ENCODE measurements around the gene RIT2.

The RIT2 gene

DNA sequence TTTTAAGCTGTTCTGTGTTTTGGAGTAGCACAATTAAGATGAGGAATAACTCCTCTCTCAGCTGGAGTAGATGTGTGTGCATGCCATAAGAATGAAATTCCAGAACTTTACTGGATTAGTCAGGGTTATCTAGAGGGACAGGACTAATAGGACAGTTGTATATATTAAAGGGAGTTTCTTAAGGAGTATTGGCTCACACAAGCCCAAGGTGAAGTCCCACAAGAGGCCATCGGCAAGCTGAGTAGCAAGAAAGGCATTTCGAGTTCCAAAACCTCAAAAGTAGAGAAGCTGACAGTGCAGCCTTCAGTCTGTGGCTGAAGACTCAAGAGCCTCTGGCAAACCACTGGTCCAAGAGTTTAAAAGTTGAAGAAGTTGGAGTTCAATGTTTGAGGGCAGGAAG, 113.7 kb downstream of the RIT2 start:
- H3K4me3 ChIP-seq (ENCODE audit: low read length), result no peak overlapping the region
- H3K27ac ChIP-seq (ENCODE audit: low read length), result no peak overlapping the region
- H2AFZ ChIP-seq (ENCODE audit: low read length), result no peak overlapping the region
- H3K36me3 ChIP-seq (replicated peaks; ENCODE audit: insufficient read depth, low read length), result no peaks in the 10 kb centered on the region
- no peak for DNase-seq
- no peak overlapping the region for H3K9ac ChIP-seq (ENCODE audit: low read length)
- no peaks in the 10 kb centered on the region for H3K79me2 ChIP-seq (ENCODE audit: low read length)
- no peaks in the 10 kb centered on the region for H4K20me1 ChIP-seq (ENCODE audit: insufficient read depth, low read length)
- no peaks in the 10 kb centered on the region for H3K4me1 ChIP-seq (ENCODE audit: low read length)
- no peaks in the 10 kb centered on the region for H3K9me3 ChIP-seq (replicated peaks; ENCODE audit: insufficient read depth, low read length)
- no peaks in the 10 kb centered on the region for H3K9me2 ChIP-seq (replicated peaks; ENCODE audit: insufficient read depth, low read length)
- no peaks in the 10 kb centered on the region for H3K27me3 ChIP-seq (replicated peaks; ENCODE audit: insufficient read depth, low read length)
- H3F3A ChIP-seq (ENCODE audit: insufficient read depth, low read length), result no peaks in the 10 kb centered on the region
- no peak overlapping the region for H3K4me2 ChIP-seq (ENCODE audit: low read depth, low read length)
- TF ChIP-seq, protein P1, sequence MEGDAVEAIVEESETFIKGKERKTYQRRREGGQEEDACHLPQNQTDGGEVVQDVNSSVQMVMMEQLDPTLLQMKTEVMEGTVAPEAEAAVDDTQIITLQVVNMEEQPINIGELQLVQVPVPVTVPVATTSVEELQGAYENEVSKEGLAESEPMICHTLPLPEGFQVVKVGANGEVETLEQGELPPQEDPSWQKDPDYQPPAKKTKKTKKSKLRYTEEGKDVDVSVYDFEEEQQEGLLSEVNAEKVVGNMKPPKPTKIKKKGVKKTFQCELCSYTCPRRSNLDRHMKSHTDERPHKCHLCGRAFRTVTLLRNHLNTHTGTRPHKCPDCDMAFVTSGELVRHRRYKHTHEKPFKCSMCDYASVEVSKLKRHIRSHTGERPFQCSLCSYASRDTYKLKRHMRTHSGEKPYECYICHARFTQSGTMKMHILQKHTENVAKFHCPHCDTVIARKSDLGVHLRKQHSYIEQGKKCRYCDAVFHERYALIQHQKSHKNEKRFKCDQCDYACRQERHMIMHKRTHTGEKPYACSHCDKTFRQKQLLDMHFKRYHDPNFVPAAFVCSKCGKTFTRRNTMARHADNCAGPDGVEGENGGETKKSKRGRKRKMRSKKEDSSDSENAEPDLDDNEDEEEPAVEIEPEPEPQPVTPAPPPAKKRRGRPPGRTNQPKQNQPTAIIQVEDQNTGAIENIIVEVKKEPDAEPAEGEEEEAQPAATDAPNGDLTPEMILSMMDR (IDR thresholded peaks at IDR 0.05; ENCODE audit: low read length), result no peak
- TF ChIP-seq EZH2 (optimal IDR thresholded peaks at IDR 0.05; ENCODE audit: low read depth, low read length) (no peak), EZH2phosphoT487 (IDR thresholded peaks at IDR 0.05; ENCODE audit: low read length) (no peak)

DNA sequence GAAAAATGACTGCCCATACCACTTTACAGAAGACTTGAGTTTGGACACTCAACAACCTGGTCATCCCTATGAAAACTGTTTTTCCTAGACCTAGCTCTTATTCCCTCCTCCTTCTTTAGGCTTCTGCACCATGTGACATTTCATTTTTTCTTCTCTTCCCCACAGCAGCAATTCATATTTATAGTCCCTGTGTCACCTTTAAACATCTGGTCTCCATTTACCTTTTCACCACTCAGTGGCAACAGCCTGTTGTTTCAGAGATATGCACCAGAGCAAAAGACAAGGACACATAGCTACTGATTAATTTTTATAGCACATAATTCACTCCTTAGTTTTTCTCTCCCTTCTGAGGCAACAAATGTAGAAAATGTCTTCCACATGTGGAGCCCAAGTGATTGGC, 118.7 kb downstream of the RIT2 start:
- no peaks in the 10 kb centered on the region for H3K27me3 ChIP-seq (replicated peaks; ENCODE audit: insufficient read depth, low read length)
- DNase-seq, result no peak
- H3K9me2 ChIP-seq (replicated peaks; ENCODE audit: insufficient read depth, low read length), result no peaks in the 10 kb centered on the region
- H3K4me3 ChIP-seq (ENCODE audit: low read length), result no peak overlapping the region
- no peak overlapping the region for H3K9ac ChIP-seq (ENCODE audit: low read length)
- H3K9me3 ChIP-seq (replicated peaks; ENCODE audit: insufficient read depth, low read length), result no peaks in the 10 kb centered on the region
- H3K4me1 ChIP-seq (ENCODE audit: low read length), result no peaks in the 10 kb centered on the region
- H2AFZ ChIP-seq (ENCODE audit: low read length), result no peak overlapping the region
- no peaks in the 10 kb centered on the region for H3F3A ChIP-seq (ENCODE audit: insufficient read depth, low read length)
- H3K27ac ChIP-seq (ENCODE audit: low read length), result no peak overlapping the region
- TF ChIP-seq EZH2phosphoT487 (IDR thresholded peaks at IDR 0.05; ENCODE audit: low read length) (no peak), EZH2 (optimal IDR thresholded peaks at IDR 0.05; ENCODE audit: low read depth, low read length) (no peak)
- TF ChIP-seq, protein P1 (IDR thresholded peaks at IDR 0.05; ENCODE audit: low read length), result no peak
- H4K20me1 ChIP-seq (ENCODE audit: insufficient read depth, low read length), result no peaks in the 10 kb centered on the region
- no peaks in the 10 kb centered on the region for H3K79me2 ChIP-seq (ENCODE audit: low read length)
- H3K36me3 ChIP-seq (replicated peaks; ENCODE audit: insufficient read depth, low read length), result no peaks in the 10 kb centered on the region
- no peak overlapping the region for H3K4me2 ChIP-seq (ENCODE audit: low read depth, low read length)

DNA sequence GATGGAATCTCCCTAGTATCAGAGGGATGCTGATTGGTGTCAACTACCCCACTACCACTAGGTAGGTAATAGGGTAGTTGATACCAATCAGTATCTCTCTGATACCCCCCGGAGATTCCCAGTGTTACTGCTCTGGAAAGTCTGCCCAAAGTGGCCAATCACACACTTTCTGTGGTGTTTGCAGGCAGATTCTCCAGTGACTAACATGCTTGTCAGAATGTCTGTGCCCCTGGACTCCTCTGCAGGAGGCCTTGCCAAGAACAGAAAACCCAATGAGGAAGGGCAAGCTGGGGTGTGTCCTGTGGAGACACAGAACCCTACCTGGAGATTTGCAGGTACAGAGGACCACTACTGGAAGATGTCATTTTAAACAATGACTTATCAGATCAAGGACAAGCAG, 135.1 kb downstream of the RIT2 start:
- H3K27me3 ChIP-seq (replicated peaks; ENCODE audit: insufficient read depth, low read length), result no peaks in the 10 kb centered on the region
- H3F3A ChIP-seq (ENCODE audit: insufficient read depth, low read length), result no peaks in the 10 kb centered on the region
- H3K4me2 ChIP-seq (ENCODE audit: low read depth, low read length), result no peak overlapping the region
- H4K20me1 ChIP-seq (ENCODE audit: insufficient read depth, low read length), result no peaks in the 10 kb centered on the region
- H3K9me2 ChIP-seq (replicated peaks; ENCODE audit: insufficient read depth, low read length), result no peaks in the 10 kb centered on the region
- no peaks in the 10 kb centered on the region for H3K79me2 ChIP-seq (ENCODE audit: low read length)
- H3K9ac ChIP-seq (ENCODE audit: low read length), result no peak overlapping the region
- DNase-seq, result no peak
- no peak overlapping the region for H3K27ac ChIP-seq (ENCODE audit: low read length)
- peaks cover 21% of the 10 kb centered on the region for H3K4me1 ChIP-seq (ENCODE audit: low read length)
- H3K4me3 ChIP-seq (ENCODE audit: low read length), result no peak overlapping the region
- no peak overlapping the region for H2AFZ ChIP-seq (ENCODE audit: low read length)
- TF ChIP-seq, protein P1 (IDR thresholded peaks at IDR 0.05; ENCODE audit: low read length), result no peak
- H3K9me3 ChIP-seq (replicated peaks; ENCODE audit: insufficient read depth, low read length), result no peaks in the 10 kb centered on the region
- H3K36me3 ChIP-seq (replicated peaks; ENCODE audit: insufficient read depth, low read length), result no peaks in the 10 kb centered on the region
